Fibroblast of lung (primary cell): ENCODE results near the gene SCD5.

ENCODE experiments used
- EZH2 ChIP-seq: IDR thresholded peaks from 2 replicates; pipeline ENCODE4 v1.5.1; 2012; ENCODE audit warnings: low read length, control low read depth, mild to moderate bottlenecking; ENCODE audit errors: missing control alignments
- TF ChIP-seq, protein P1 (sequence below), 2 donors: IDR thresholded peaks in 1 of 2; conservative IDR thresholded peaks in 1 of 2; 1 replicate in 1 of 2; 2 replicates in 1 of 2; pipeline ENCODE4 v1.5.1; 2011 to 2012; ENCODE audit warnings: low read length in 2 of 2, control low read depth in 1 of 2, inconsistent platforms in 1 of 2, low read depth in 1 of 2, mild to moderate bottlenecking in 1 of 2

GRCh38 chr4:82715731-82716617 is 82.6 kb downstream of the SCD5 start:
- TF ChIP-seq, protein P1, sequence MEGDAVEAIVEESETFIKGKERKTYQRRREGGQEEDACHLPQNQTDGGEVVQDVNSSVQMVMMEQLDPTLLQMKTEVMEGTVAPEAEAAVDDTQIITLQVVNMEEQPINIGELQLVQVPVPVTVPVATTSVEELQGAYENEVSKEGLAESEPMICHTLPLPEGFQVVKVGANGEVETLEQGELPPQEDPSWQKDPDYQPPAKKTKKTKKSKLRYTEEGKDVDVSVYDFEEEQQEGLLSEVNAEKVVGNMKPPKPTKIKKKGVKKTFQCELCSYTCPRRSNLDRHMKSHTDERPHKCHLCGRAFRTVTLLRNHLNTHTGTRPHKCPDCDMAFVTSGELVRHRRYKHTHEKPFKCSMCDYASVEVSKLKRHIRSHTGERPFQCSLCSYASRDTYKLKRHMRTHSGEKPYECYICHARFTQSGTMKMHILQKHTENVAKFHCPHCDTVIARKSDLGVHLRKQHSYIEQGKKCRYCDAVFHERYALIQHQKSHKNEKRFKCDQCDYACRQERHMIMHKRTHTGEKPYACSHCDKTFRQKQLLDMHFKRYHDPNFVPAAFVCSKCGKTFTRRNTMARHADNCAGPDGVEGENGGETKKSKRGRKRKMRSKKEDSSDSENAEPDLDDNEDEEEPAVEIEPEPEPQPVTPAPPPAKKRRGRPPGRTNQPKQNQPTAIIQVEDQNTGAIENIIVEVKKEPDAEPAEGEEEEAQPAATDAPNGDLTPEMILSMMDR (conservative IDR thresholded peaks at IDR 0.05 in 1 of 2, IDR thresholded peaks at IDR 0.05 in 1 of 2; ENCODE audit: low read depth in 1 of 2, low read length in 2 of 2): no peak
- no peak for TF ChIP-seq EZH2
